ENCODE data around the gene MCM7. TPM values are rescaled to one million over a fixed set of nuclear protein-coding genes. Genes with fewer than 3 reads are reported as not detected.

MCM7 gene
- polyA plus RNA-seq, 1 of the 3 experiments (the other 2 are of a cell fraction), result 241 TPM

- Histone ChIP-seq H3K9ac (no peak overlapping the region), H3K79me2 (ENCODE audit: insufficient read depth) (peaks cover 59% of the 10 kb centered on the region), H3K9me2 (no peaks in the 10 kb centered on the region), H3K36me3 (replicated peaks in 1 of 2; ENCODE audit: control insufficient read depth in 1 of 2, insufficient read depth in 2 of 2, low read length in 1 of 2) (peaks cover 8 to 21% of the 10 kb centered on the region in 2 experiments), H3K27me3 (ENCODE audit: insufficient read depth) (no peaks in the 10 kb centered on the region), H2AFZ (ENCODE audit: low read depth) (no peak overlapping the region), H3K27ac (ENCODE audit: low read depth in 2 of 2, low read length in 1 of 2) (no peak overlapping the region), H3K4me3 (ENCODE audit: low read depth in 2 of 2, low read length in 1 of 2) (no peak overlapping the region), H3K9me3 (no peaks in the 10 kb centered on the region), H4K20me1 (ENCODE audit: insufficient read depth) (no peaks in the 10 kb centered on the region; the same call in 1 of the 2 replicates), H3F3A (replicated peaks; ENCODE audit: insufficient read depth) (peaks cover 23% of the 10 kb centered on the region), H3K4me1 (ENCODE audit: control insufficient read depth in 1 of 2, insufficient read depth in 2 of 2, low read depth in 1 of 2, low read length in 1 of 2) (peaks cover 5 to 9% of the 10 kb centered on the region in 2 experiments; a peak in 2 of 4 replicates), H3K4me2 (no peak overlapping the region)
- 100% methylated on average over 3 of the region's 3 CpGs for WGBS (ENCODE audit: low lambda C conversion rate)
- no peak for DNase-seq
- TF ChIP-seq SIN3A (IDR thresholded peaks at IDR 0.05; ENCODE audit: borderline replicate concordance, low read depth, low read length), result no peak
- TF ChIP-seq NRF1 (IDR thresholded peaks at IDR 0.05; ENCODE audit: low read depth, low read length), result no peak
- no peak for TF ChIP-seq USF1 (IDR thresholded peaks at IDR 0.05; ENCODE audit: borderline replicate concordance, low read depth)
- no peak for TF ChIP-seq FOXM1 (IDR thresholded peaks at IDR 0.05; ENCODE audit: low read depth)
- TF ChIP-seq MXI1 (IDR thresholded peaks at IDR 0.05; ENCODE audit: low read depth, low read length), result no peak
- no peak for TF ChIP-seq POLR2AphosphoS5 (IDR thresholded peaks at IDR 0.05; ENCODE audit: low read depth, low read length)
- no peak for TF ChIP-seq NFIC (IDR thresholded peaks at IDR 0.05; ENCODE audit: borderline replicate concordance)
- TF ChIP-seq IRF3 (IDR thresholded peaks at IDR 0.05; ENCODE audit: low read depth, low read length), result no peak
- no peak for TF ChIP-seq EP300 (IDR thresholded peaks at IDR 0.05; ENCODE audit: borderline replicate concordance in 1 of 2, low read depth in 1 of 2, low read length in 1 of 2)
- no peak for TF ChIP-seq TAF1 (IDR thresholded peaks at IDR 0.05; ENCODE audit: borderline replicate concordance, low read depth, low read length)
- no peak for TF ChIP-seq RXRA (IDR thresholded peaks at IDR 0.05; ENCODE audit: borderline replicate concordance, low read depth)
- TF ChIP-seq ZBTB33 (IDR thresholded peaks at IDR 0.05; ENCODE audit: borderline replicate concordance, low read depth), result no peak
- TF ChIP-seq CTCF (IDR thresholded peaks at IDR 0.05), result no peak
- no peak for TF ChIP-seq YY1 (IDR thresholded peaks at IDR 0.05; ENCODE audit: low read depth)
- TF ChIP-seq GABPA (IDR thresholded peaks at IDR 0.05; ENCODE audit: low read depth), result no peak
- no peak for TF ChIP-seq TCF12 (IDR thresholded peaks at IDR 0.05)
- no peak for TF ChIP-seq JUND (IDR thresholded peaks at IDR 0.05)
- TF ChIP-seq REST (IDR thresholded peaks at IDR 0.05; ENCODE audit: low read depth, low read length), result no peak
- no peak for TF ChIP-seq RAD21 (IDR thresholded peaks at IDR 0.05; ENCODE audit: low read length)
- TF ChIP-seq GATA2 (CRISPR knock-in tag; IDR thresholded peaks at IDR 0.05), result no peak
- ChIA-PET CTCF (interaction anchor here (0.7 to 5.5 kb wide), 11 partner anchors 12 to 138 kb away, joined by 3 to 60 read pairs (median 5); partner anchors contain the start of gene ZNF3), POLR2A (interaction anchor here (1.2 to 1.3 kb wide), 2 partner anchors 12 to 58 kb away, joined by 3 read pairs; no protein-coding TSS in a partner anchor)
Observed at GRCh38 chr7:100051611-100052010, 49.6 kb downstream of the MCM7 start.

Data from SK-N-SH (cell line).